DND-41 (cell line): ENCODE measurements around the gene SNAI3.

Experiments
- ATAC-seq: fragments of 200-7000 bp; cut with Tn5 transposase; 3 replicates; pipeline ENCODE4 v1.9.1; 2021; ENCODE audit warnings: low read depth; ENCODE audit not compliant: insufficient read depth
- DNase-seq: peaks from one replicate; pipeline ENCODE4 v3.0.0-alpha.2; 2020
- H2AFZ ChIP-seq: 2 replicates; pipeline ENCODE4 v1.6.0; 2012; ENCODE audit warnings: low read depth, low read length
- H3K27ac ChIP-seq: 2 replicates; pipeline ENCODE4 v1.5.1; 2012; ENCODE audit warnings: low read length, inconsistent platforms
- H3K27me3 ChIP-seq: fragments of 200-600 bp; sonication (generic); 2 replicates; pipeline ENCODE4 v1.6.0; 2012; ENCODE audit warnings: low read length, mild to moderate bottlenecking, inconsistent platforms; ENCODE audit not compliant: insufficient read depth, poor library complexity
- H3K36me3 ChIP-seq: 2 replicates; pipeline ENCODE4 v1.5.1; 2012; ENCODE audit warnings: low read length, inconsistent platforms; ENCODE audit not compliant: insufficient read depth
- H3K4me1 ChIP-seq: 2 replicates; pipeline ENCODE4 v1.5.1; 2012; ENCODE audit warnings: mild to moderate bottlenecking, low read length; ENCODE audit not compliant: insufficient read depth
- H3K4me2 ChIP-seq: 2 replicates; pipeline ENCODE4 v1.6.0; 2012; ENCODE audit warnings: mild to moderate bottlenecking, moderate library complexity, low read length, inconsistent platforms; ENCODE audit not compliant: insufficient read depth
- H3K4me3 ChIP-seq, 2 experiments: fragments of 200-600 bp in 1 of 2; shearing (Covaris generic) in 1 of 2; 2 replicates each; pipeline ENCODE4 v1.5.1; 2012 to 2016; ENCODE audit warnings: inconsistent platforms in 2 of 2, low read length in 2 of 2, mild to moderate bottlenecking in 2 of 2, low read depth in 1 of 2, moderate library complexity in 1 of 2
- H3K79me2 ChIP-seq: 2 replicates; pipeline ENCODE4 v1.6.0; 2012; ENCODE audit warnings: low read length, inconsistent platforms; ENCODE audit not compliant: insufficient read depth
- H3K9ac ChIP-seq: 2 replicates; pipeline ENCODE4 v1.6.0; 2012; ENCODE audit warnings: low read depth, mild to moderate bottlenecking, inconsistent platforms, low read length, moderate library complexity
- H3K9me3 ChIP-seq: 2 replicates; pipeline ENCODE4 v1.5.1; 2012; ENCODE audit warnings: low read length, moderate library complexity, mild to moderate bottlenecking, inconsistent platforms; ENCODE audit not compliant: insufficient read depth, severe bottlenecking
- H4K20me1 ChIP-seq: 2 replicates; pipeline ENCODE4 v1.6.0; 2012; ENCODE audit warnings: low read length; ENCODE audit not compliant: insufficient read depth
- EZH2 ChIP-seq: IDR thresholded peaks from 3 replicates; pipeline ENCODE4 v1.6.1; 2012; ENCODE audit warnings: borderline replicate concordance, low read depth, mild to moderate bottlenecking, moderate library complexity, low read length, inconsistent platforms; ENCODE audit not compliant: severe bottlenecking
- TF ChIP-seq, protein P1 (sequence below): IDR thresholded peaks from 2 replicates; pipeline ENCODE4 v1.5.1; 2012; ENCODE audit warnings: borderline replicate concordance, low read length, moderate library complexity, mild to moderate bottlenecking; ENCODE audit not compliant: poor library complexity, severe bottlenecking; ENCODE audit errors: extremely low read depth

The SNAI3 gene

DNA sequence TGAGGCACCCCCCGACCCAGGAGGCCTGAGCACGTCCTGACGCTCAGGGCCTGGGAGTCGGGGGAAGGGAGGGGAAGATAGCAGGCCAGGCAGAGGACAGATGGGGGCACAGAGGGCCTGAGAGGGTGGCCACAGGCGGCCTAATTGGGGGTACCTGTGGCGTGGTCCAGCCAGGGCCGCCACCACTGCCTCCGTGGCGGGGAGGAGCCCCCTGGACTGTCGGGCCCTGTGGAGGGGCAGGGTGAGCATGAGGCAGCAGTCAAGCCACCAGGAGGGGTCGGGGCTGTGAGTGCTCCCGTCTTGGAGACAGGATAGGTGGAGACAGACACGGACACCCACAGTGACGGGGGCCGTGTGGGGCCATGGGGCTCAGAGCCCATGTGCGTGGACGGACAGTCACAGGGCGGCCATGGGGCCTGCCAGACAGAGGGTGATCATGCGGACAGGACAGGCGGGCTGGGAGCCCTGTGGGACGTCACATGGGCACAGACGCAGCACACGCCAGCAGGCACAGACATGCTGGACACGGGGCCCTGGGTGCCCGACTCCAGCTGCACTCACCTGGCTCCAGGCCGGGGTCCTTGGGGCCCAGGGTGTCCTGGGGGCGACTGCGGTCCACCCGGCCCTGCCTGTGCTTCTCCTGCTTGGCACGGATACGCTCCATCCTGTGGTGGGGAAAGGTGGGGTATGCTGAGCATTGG, 38.7 kb upstream of the SNAI3 start:
- DNase-seq = no peak
- no peak for ATAC-seq
- no peaks in the 10 kb centered on the region for H3K27me3 ChIP-seq
- H3K9me3 ChIP-seq = no peaks in the 10 kb centered on the region
- no peak overlapping the region for H3K27ac ChIP-seq
- H3K4me2 ChIP-seq = no peak overlapping the region
- peaks cover 3% of the 10 kb centered on the region; the same call in 1 of the 2 replicates for H4K20me1 ChIP-seq
- peaks cover 81% of the 10 kb centered on the region for H3K36me3 ChIP-seq
- H3K9ac ChIP-seq = no peak overlapping the region
- no peaks in the 10 kb centered on the region for H3K4me1 ChIP-seq
- TF ChIP-seq, protein P1, sequence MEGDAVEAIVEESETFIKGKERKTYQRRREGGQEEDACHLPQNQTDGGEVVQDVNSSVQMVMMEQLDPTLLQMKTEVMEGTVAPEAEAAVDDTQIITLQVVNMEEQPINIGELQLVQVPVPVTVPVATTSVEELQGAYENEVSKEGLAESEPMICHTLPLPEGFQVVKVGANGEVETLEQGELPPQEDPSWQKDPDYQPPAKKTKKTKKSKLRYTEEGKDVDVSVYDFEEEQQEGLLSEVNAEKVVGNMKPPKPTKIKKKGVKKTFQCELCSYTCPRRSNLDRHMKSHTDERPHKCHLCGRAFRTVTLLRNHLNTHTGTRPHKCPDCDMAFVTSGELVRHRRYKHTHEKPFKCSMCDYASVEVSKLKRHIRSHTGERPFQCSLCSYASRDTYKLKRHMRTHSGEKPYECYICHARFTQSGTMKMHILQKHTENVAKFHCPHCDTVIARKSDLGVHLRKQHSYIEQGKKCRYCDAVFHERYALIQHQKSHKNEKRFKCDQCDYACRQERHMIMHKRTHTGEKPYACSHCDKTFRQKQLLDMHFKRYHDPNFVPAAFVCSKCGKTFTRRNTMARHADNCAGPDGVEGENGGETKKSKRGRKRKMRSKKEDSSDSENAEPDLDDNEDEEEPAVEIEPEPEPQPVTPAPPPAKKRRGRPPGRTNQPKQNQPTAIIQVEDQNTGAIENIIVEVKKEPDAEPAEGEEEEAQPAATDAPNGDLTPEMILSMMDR = no peak
- no peak for TF ChIP-seq EZH2
- no peak overlapping the region for H3K4me3 ChIP-seq
- no peaks in the 10 kb centered on the region for H3K79me2 ChIP-seq
- H2AFZ ChIP-seq = no peak overlapping the region

DNA sequence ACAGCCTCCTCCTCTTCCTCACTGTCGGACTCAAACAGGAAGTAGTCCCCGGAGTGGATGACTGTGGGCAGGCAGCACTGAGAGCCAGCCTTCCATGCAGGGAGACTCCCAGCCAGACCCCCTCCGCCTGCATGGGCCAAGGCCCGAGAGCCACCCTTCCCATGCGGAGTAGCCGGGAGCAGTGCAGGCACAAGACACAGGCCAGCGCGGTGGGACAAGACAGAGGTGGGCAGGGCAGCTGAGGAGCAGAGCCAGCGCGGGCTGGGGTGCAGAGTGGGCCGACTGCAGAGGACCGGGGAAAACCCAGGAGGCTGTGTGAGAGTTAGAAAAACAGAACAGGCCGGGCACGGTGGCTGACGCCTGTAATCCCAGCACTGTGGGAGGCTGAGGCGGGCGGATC, 37.6 kb upstream of the SNAI3 start:
- H3K27me3 ChIP-seq = no peaks in the 10 kb centered on the region
- TF ChIP-seq, protein P1 = no peak
- no peak for TF ChIP-seq EZH2
- H3K4me3 ChIP-seq = no peak overlapping the region
- H3K4me1 ChIP-seq = no peaks in the 10 kb centered on the region
- DNase-seq (no peak), ATAC-seq (no peak)
- no peaks in the 10 kb centered on the region for H3K9me3 ChIP-seq
- H3K36me3 ChIP-seq = peaks cover 88% of the 10 kb centered on the region
- no peak overlapping the region for H3K27ac ChIP-seq
- peaks cover 11% of the 10 kb centered on the region for H4K20me1 ChIP-seq
- H3K9ac ChIP-seq = no peak overlapping the region
- H3K79me2 ChIP-seq = no peaks in the 10 kb centered on the region
- H2AFZ ChIP-seq = no peak overlapping the region
- no peak overlapping the region for H3K4me2 ChIP-seq

DNA sequence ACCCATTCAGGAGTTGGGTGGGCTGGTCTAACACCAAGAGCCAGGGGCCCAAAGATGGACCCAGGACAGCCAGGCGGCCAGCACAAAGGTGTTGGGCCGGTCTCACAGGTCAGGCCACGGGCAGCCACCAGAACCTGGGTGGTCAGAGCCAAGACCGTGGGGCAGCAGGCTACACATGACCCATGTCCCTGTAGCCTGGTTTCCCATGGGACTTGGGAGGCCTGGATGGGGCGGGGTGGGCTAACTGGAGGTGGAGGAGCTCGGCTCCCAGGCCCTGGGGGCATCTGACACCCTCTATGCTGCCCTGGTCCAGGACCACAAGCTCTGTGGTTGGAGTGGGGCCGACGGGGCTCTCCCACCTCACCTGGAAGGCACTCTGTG, 37.2 kb upstream of the SNAI3 start:
- no peak for DNase-seq
- Histone ChIP-seq H3K4me1 (no peaks in the 10 kb centered on the region), H4K20me1 (peaks cover 16% of the 10 kb centered on the region), H3K4me3 (no peak overlapping the region), H3K9ac (no peak overlapping the region), H3K36me3 (peaks cover 92% of the 10 kb centered on the region), H2AFZ (no peak overlapping the region), H3K27me3 (no peaks in the 10 kb centered on the region), H3K9me3 (no peaks in the 10 kb centered on the region), H3K4me2 (no peak overlapping the region), H3K79me2 (no peaks in the 10 kb centered on the region), H3K27ac (no peak overlapping the region)
- no peak for TF ChIP-seq EZH2
- TF ChIP-seq, protein P1 = no peak
- ATAC-seq = no peak
